SU-DHL-6 (cell line): ENCODE data around the gene ZBTB37.
A peak's percentile ranks its signal among the peaks of the same experiment; 100 is the strongest.

Source experiments
- H2AFZ ChIP-seq: fragments of 200-600 bp; sonication (generic); 2 replicates; pipeline ENCODE4 v1.6.1; 2014; ENCODE audit warnings: low read depth, mild to moderate bottlenecking, moderate library complexity, mixed read lengths, antibody characterized with exemption, low read length; ENCODE audit not compliant: severe bottlenecking
- H3F3A ChIP-seq: fragments of 200-600 bp; shearing (Covaris generic); 2 replicates; pipeline ENCODE4 v1.6.0; 2016; ENCODE audit warnings: antibody characterized with exemption, mild to moderate bottlenecking; ENCODE audit not compliant: insufficient read depth
- H3K27ac ChIP-seq: fragments of 200-600 bp; sonication (generic); 2 replicates; pipeline ENCODE4 v1.5.1; 2016; ENCODE audit warnings: low read depth, mild to moderate bottlenecking, low read length, moderate library complexity, mixed read lengths
- H3K27me3 ChIP-seq: fragments of 200-600 bp; sonication (generic), shearing (Covaris generic); 2 replicates; pipeline ENCODE4 v1.6.0; 2014; ENCODE audit warnings: mild to moderate bottlenecking, low read length
- H3K36me3 ChIP-seq: fragments of 200-600 bp; sonication (generic); 2 replicates; pipeline ENCODE4 v1.6.1; 2014; ENCODE audit warnings: mild to moderate bottlenecking, low read length, mixed read lengths
- H3K4me2 ChIP-seq: fragments of 300-600, 200-600 bp; shearing (Covaris generic), sonication (generic); 2 replicates; pipeline ENCODE4 v1.6.0; 2014; ENCODE audit warnings: low read length, low read depth, mild to moderate bottlenecking; ENCODE audit not compliant: poor library complexity, severe bottlenecking
- H3K4me3 ChIP-seq: fragments of 200-600 bp; sonication (generic); 2 replicates; pipeline ENCODE4 v1.5.1; 2014; ENCODE audit warnings: antibody characterized with exemption, low read length, mild to moderate bottlenecking, mixed read lengths; ENCODE audit not compliant: insufficient read depth, poor library complexity, severe bottlenecking
- H3K79me2 ChIP-seq: fragments of 200-600 bp; sonication (generic); 2 replicates; pipeline ENCODE4 v1.6.1; 2014; ENCODE audit warnings: mild to moderate bottlenecking, low read length, moderate library complexity; ENCODE audit not compliant: insufficient read depth
- H3K9ac ChIP-seq: fragments of 200-600 bp; sonication (generic); 2 replicates; pipeline ENCODE4 v1.7.0; 2014; ENCODE audit warnings: mild to moderate bottlenecking, low read length
- H3K9me2 ChIP-seq: fragments of 200-600 bp; sonication (generic); replicated peaks from 2 replicates; pipeline ENCODE4 v1.6.1; 2014; ENCODE audit warnings: low read length; ENCODE audit not compliant: insufficient read depth
- H3K9me3 ChIP-seq: fragments of 200-600 bp; sonication (generic); 2 replicates; pipeline ENCODE4 v1.6.1; 2014; ENCODE audit warnings: low read length, mixed read lengths; ENCODE audit not compliant: insufficient read depth
- H4K20me1 ChIP-seq: fragments of 200-600 bp; sonication (generic); 2 replicates; pipeline ENCODE4 v1.6.1; 2014; ENCODE audit warnings: low read depth, mild to moderate bottlenecking, antibody characterized with exemption, low read length, moderate library complexity, mixed read lengths
- EZH2phosphoT487 ChIP-seq: fragments of 200-600 bp; sonication (generic), shearing (Covaris generic); conservative IDR thresholded peaks from 2 replicates; pipeline ENCODE4 v1.6.1; 2018; ENCODE audit warnings: mild to moderate bottlenecking, antibody characterized with exemption, low read length, moderate library complexity, mixed read lengths
- TF ChIP-seq, protein P1 (sequence below): fragments of 200-600 bp; sonication (generic); IDR thresholded peaks from one replicate; pipeline ENCODE4 v1.5.1; 2017; ENCODE audit warnings: antibody characterized with exemption, mild to moderate bottlenecking, low read length, moderate library complexity; ENCODE audit not compliant: insufficient read depth, poor library complexity, severe bottlenecking

ZBTB37 gene

DNA sequence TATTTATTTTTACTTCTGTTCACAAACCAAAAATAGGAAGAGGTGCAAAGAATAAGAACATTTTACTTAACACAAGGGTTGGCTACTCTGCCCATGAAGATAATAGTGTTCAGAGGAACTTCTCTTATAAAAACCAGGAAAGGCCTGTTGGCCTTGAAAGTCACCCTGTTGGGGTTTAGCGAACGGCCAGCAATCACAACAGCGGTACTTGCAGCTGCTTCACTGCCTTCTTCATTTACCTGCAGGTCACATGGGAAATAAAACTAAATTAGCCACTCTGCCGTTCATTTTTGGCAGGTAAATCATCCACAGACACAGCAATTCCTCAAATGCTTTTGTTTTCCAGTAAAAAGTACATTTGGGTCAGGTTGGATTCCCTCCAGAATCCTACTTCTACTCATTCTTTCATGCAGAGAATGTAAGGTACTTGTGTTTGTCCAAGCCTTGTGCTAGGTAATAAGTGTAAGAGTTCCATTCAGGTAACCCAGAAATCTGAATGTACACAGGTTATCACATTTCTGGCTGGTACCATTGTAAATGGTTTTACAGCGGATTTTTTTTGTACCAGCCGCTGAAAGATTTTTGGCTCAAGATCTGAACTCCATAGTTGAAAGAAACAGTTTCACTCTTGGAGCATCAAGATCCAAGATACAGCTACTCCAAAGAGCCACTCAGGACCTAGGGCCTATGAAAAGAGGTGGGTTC lies 35.8 kb downstream of the ZBTB37 start:
- Histone ChIP-seq H3F3A (no peaks in the 10 kb centered on the region), H3K36me3 (no peaks in the 10 kb centered on the region), H3K27ac (no peak overlapping the region), H3K9me3 (no peaks in the 10 kb centered on the region), H3K27me3 (no peaks in the 10 kb centered on the region), H3K79me2 (no peaks in the 10 kb centered on the region), H3K4me2 (no peak overlapping the region), H3K4me3 (no peak overlapping the region), H3K9me2 (no peaks in the 10 kb centered on the region), H3K9ac (no peak overlapping the region), H2AFZ (no peak overlapping the region), H4K20me1 (no peaks in the 10 kb centered on the region)
- TF ChIP-seq EZH2phosphoT487 = no peak
- TF ChIP-seq, protein P1, sequence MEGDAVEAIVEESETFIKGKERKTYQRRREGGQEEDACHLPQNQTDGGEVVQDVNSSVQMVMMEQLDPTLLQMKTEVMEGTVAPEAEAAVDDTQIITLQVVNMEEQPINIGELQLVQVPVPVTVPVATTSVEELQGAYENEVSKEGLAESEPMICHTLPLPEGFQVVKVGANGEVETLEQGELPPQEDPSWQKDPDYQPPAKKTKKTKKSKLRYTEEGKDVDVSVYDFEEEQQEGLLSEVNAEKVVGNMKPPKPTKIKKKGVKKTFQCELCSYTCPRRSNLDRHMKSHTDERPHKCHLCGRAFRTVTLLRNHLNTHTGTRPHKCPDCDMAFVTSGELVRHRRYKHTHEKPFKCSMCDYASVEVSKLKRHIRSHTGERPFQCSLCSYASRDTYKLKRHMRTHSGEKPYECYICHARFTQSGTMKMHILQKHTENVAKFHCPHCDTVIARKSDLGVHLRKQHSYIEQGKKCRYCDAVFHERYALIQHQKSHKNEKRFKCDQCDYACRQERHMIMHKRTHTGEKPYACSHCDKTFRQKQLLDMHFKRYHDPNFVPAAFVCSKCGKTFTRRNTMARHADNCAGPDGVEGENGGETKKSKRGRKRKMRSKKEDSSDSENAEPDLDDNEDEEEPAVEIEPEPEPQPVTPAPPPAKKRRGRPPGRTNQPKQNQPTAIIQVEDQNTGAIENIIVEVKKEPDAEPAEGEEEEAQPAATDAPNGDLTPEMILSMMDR = no peak

DNA sequence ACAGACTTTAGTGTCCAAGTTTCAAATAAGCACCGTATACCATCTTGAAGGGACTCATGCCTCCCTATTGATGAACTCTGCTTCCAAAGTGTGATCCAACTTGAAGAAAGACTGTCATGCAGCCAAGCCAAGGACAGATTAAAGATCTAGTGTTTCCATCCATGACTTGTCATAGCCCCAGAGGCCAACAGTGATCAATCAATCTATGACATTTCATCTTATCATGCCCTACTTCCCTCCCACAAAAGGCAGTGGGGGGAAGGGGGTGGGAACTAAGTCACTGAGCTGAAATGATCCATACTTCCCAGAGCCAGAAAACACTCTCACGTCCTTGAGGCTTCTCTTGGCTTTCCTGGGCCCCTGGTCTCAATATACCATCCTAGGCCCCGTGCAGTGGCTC lies 44.9 kb downstream of the ZBTB37 start:
- H2AFZ ChIP-seq = no peak overlapping the region
- H3K4me2 ChIP-seq = no peak overlapping the region
- no peaks in the 10 kb centered on the region for H3K9me3 ChIP-seq
- no peak overlapping the region for H3K9ac ChIP-seq
- H3K27me3 ChIP-seq = no peaks in the 10 kb centered on the region
- no peaks in the 10 kb centered on the region for H3K79me2 ChIP-seq
- TF ChIP-seq, protein P1 = no peak
- TF ChIP-seq EZH2phosphoT487 = no peak
- H3K4me3 ChIP-seq = no peak overlapping the region
- no peaks in the 10 kb centered on the region for H3F3A ChIP-seq
- H3K36me3 ChIP-seq = no peaks in the 10 kb centered on the region
- no peaks in the 10 kb centered on the region for H4K20me1 ChIP-seq
- no peaks in the 10 kb centered on the region for H3K9me2 ChIP-seq
- H3K27ac ChIP-seq = no peak overlapping the region

DNA sequence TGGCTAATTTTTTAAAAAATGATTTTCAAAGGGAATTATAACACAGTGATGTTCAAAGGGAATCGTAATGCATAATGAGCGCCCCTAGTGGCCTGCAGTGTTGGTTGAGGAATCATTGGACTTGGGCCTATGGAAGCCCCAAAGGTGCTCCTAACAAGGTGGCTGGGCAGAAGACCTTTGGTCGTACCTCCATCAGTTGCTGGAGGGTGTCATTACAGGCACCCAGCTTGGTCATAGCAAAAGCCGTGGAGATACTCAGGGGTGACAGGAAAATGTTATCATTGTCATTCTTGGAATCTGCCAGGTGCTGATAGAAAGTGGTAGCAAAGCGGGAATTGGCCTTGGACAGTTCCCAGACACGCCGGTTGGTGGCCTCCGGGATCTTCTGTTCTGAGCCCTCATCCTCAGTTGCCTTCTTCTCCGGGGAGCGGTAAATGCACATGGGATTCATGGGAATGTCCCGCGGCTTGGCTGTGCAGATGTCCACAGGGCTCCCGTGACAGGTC lies 46.2 kb downstream of the ZBTB37 start:
- Histone ChIP-seq H3K79me2 (no peaks in the 10 kb centered on the region), H2AFZ (no peak overlapping the region), H3K9ac (no peak overlapping the region), H3K4me3 (no peak overlapping the region), H3K9me2 (no peaks in the 10 kb centered on the region), H3K9me3 (no peaks in the 10 kb centered on the region), H3F3A (no peaks in the 10 kb centered on the region), H3K27ac (no peak overlapping the region), H3K27me3 (no peaks in the 10 kb centered on the region), H3K36me3 (no peaks in the 10 kb centered on the region), H3K4me2 (no peak overlapping the region), H4K20me1 (no peaks in the 10 kb centered on the region)
- no peak for TF ChIP-seq EZH2phosphoT487
- TF ChIP-seq, protein P1 = peak; percentile 81
